CD4-positive, alpha-beta T cell treated with Interferon alpha-2 for 1 hour (primary cell): ENCODE data around the gene MAP2K7.
"Not testable (repeated sequence)": the region's sequence is repeated elsewhere in the genome, so short reads cannot be mapped to it uniquely, and the experiment has no call there.

Source experiments
- DNase-seq, 2 donors: peaks; one replicate each; pipeline ENCODE4 v3.0.0-alpha.2; 2020 to 2022

MAP2K7 gene

GRCh38 chr19:7920519-7921301, 17.0 kb downstream of the MAP2K7 start:
- DNase-seq, result peak; percentile 99

GRCh38 chr19:7921302-7921966, 17.8 kb downstream of the MAP2K7 start:
- DNase-seq, result no peak

GRCh38 chr19:7921967-7922835, 18.5 kb downstream of the MAP2K7 start:
- DNase-seq, result no peak

- DNase-seq, result no peak
Observed at GRCh38 chr19:7922836-7923195, 19.1 kb downstream of the MAP2K7 start.

GRCh38 chr19:7923295-7924191, 19.9 kb downstream of the MAP2K7 start:
- DNase-seq, result no peak

- no peak for DNase-seq
Observed at GRCh38 chr19:7924241-7924640, 20.6 kb downstream of the MAP2K7 start.

GRCh38 chr19:7924651-7925170, 21.0 kb downstream of the MAP2K7 start:
- no peak for DNase-seq

GRCh38 chr19:7925171-7925851, 21.6 kb downstream of the MAP2K7 start:
- peak; percentile 78 to 79 for DNase-seq

GRCh38 chr19:7926021-7926726, 22.5 kb downstream of the MAP2K7 start, which contains the start of gene CTXN1:
Gene CTXN1, minus strand, starts transcription at chr19:7926135. Its CDS starts 597 bp downstream, at chr19:7925538.
- DNase-seq, result peak; percentile 67 to 84

- DNase-seq, result no peak
Observed at GRCh38 chr19:7926727-7927604, 23.3 kb downstream of the MAP2K7 start.

GRCh38 chr19:7927605-7928333, 24.1 kb downstream of the MAP2K7 start:
- no peak for DNase-seq

- no peak for DNase-seq
Observed at GRCh38 chr19:7928334-7928706, 24.6 kb downstream of the MAP2K7 start.

- DNase-seq, result peak; percentile 74 to 77
Observed at GRCh38 chr19:7928741-7929701, 25.3 kb downstream of the MAP2K7 start.

- DNase-seq, result not testable (repeated sequence)
Observed at GRCh38 chr19:7930030-7930429, 26.4 kb downstream of the MAP2K7 start.

- DNase-seq, result no peak
Observed at GRCh38 chr19:7930765-7931164, 27.1 kb downstream of the MAP2K7 start.

- DNase-seq, result no peak
Observed at GRCh38 chr19:7931221-7932061, 27.8 kb downstream of the MAP2K7 start.
